AG08395 (cell line): ENCODE results near the gene GPR153.

Experiments
- DNase-seq: peaks from one replicate; pipeline ENCODE4 v3.0.0; 2012; ENCODE audit warnings: mixed read lengths, low spot score

Gene GPR153

GRCh38 chr1:6199298-6200187 is 61.4 kb downstream of the GPR153 start, which contains the start of gene RPL22:
Gene RPL22, minus strand, starts transcription at chr1:6199595. Its CDS starts 22 bp downstream, at chr1:6199573.
- DNase-seq = peak; percentile 98

GRCh38 chr1:6198646-6199297 is 62.1 kb downstream of the GPR153 start:
- DNase-seq = no peak

GRCh38 chr1:6197746-6198427 is 63.0 kb downstream of the GPR153 start:
- no peak for DNase-seq
